ENCODE data around the gene SLIT3.

The SLIT3 gene

GRCh38 chr5:168943091-168943884 is 357.7 kb downstream of the SLIT3 start:
- no peaks in the 10 kb centered on the region for H3K36me3 Mint-ChIP-seq (ENCODE audit: low read depth)
- H3K27ac Mint-ChIP-seq = no peak overlapping the region
- DNase-seq = no peak
- no peak overlapping the region for H3K4me3 Mint-ChIP-seq
- peaks cover 3% of the 10 kb centered on the region for H3K27me3 Mint-ChIP-seq (ENCODE audit: low read depth, poor library complexity)
- no peaks in the 10 kb centered on the region for H3K9me3 Mint-ChIP-seq
- TF ChIP-seq, protein P1, sequence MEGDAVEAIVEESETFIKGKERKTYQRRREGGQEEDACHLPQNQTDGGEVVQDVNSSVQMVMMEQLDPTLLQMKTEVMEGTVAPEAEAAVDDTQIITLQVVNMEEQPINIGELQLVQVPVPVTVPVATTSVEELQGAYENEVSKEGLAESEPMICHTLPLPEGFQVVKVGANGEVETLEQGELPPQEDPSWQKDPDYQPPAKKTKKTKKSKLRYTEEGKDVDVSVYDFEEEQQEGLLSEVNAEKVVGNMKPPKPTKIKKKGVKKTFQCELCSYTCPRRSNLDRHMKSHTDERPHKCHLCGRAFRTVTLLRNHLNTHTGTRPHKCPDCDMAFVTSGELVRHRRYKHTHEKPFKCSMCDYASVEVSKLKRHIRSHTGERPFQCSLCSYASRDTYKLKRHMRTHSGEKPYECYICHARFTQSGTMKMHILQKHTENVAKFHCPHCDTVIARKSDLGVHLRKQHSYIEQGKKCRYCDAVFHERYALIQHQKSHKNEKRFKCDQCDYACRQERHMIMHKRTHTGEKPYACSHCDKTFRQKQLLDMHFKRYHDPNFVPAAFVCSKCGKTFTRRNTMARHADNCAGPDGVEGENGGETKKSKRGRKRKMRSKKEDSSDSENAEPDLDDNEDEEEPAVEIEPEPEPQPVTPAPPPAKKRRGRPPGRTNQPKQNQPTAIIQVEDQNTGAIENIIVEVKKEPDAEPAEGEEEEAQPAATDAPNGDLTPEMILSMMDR (IDR thresholded peaks at IDR 0.05) = no peak
- H3K4me1 Mint-ChIP-seq = peaks cover 65% of the 10 kb centered on the region

GRCh38 chr5:168941901-168942300 is 359.0 kb downstream of the SLIT3 start:
- Mint-ChIP-seq H3K4me1 (peaks cover 55% of the 10 kb centered on the region), H3K27me3 (ENCODE audit: low read depth, poor library complexity) (peaks cover 1% of the 10 kb centered on the region), H3K36me3 (ENCODE audit: low read depth) (no peaks in the 10 kb centered on the region), H3K9me3 (no peaks in the 10 kb centered on the region), H3K4me3 (no peak overlapping the region), H3K27ac (no peak overlapping the region)
- TF ChIP-seq, protein P1 (IDR thresholded peaks at IDR 0.05) = no peak
- no peak for DNase-seq

DNA sequence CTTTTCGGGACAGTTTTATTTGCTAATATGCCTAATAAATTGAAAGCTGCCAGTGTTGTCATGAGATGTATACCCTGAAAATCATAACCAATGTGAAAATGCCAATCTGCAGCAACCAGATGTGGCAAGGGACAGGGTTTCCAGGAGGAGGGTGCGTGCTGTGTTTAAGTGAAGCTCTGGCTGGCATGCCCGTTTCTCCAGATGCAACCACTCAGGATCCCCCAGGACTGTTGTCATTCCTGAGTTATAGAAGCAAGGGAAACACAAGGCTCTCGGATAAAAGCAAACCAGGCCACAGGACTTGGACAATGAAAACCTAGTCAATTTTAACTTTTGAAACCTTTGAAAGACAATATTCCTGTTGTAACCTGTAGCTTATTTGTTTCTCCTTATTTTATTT is 360.2 kb downstream of the SLIT3 start:
- Mint-ChIP-seq H3K4me3 (no peak overlapping the region), H3K4me1 (peaks cover 44% of the 10 kb centered on the region), H3K27me3 (ENCODE audit: low read depth, poor library complexity) (peaks cover 5% of the 10 kb centered on the region), H3K36me3 (ENCODE audit: low read depth) (no peaks in the 10 kb centered on the region), H3K27ac (no peak overlapping the region), H3K9me3 (no peaks in the 10 kb centered on the region)
- TF ChIP-seq, protein P1 (IDR thresholded peaks at IDR 0.05) = no peak
- no peak for DNase-seq

DNA sequence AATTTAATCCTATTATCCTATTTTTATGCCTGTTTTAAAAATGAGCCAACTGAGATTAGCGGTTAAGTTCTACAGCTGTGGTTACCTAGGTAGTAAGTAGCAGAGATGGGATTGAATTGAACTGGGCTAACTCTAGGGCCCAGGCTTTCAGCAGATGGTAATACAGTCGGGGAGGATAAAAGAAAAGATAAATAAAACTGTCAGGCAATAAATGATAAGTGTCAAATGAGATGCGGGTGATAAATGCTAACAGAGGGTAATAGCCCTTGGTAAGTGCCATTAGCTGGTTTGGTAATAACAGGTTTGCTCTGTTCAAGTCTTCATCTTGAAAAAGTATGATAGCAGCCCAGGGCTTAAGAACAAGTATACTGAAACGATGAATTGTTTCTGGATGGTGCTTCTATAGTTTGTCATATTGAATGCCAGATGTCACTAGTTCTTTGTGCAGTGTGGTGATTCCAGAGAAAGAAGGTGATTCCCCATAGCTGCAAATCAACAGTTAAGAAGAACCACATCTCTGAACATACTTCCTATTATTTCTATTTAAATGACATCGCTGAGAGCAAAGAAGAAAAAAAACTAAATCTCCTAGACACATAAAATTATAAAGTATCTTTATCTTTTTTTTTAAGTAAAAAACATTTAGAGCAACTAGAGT is 360.9 kb downstream of the SLIT3 start:
- TF ChIP-seq, protein P1 (IDR thresholded peaks at IDR 0.05) = no peak

GRCh38 chr5:168939156-168939800 is 361.7 kb downstream of the SLIT3 start:
- Mint-ChIP-seq H3K27me3 (ENCODE audit: low read depth, poor library complexity) (peaks cover 8% of the 10 kb centered on the region), H3K4me3 (no peak overlapping the region), H3K27ac (peak overlapping the region; percentile 27), H3K4me1 (peaks cover 33% of the 10 kb centered on the region), H3K36me3 (ENCODE audit: low read depth) (no peaks in the 10 kb centered on the region), H3K9me3 (no peaks in the 10 kb centered on the region)
- no peak for DNase-seq
- TF ChIP-seq, protein P1 (IDR thresholded peaks at IDR 0.05) = no peak

More for the DNA sequence above, 360.9 kb downstream of the SLIT3 start:
- peaks cover 40% of the 10 kb centered on the region for H3K4me1 Mint-ChIP-seq
- DNase-seq = no peak
- H3K27me3 Mint-ChIP-seq (ENCODE audit: low read depth, poor library complexity) = peaks cover 5% of the 10 kb centered on the region
- no peak overlapping the region for H3K27ac Mint-ChIP-seq
- H3K36me3 Mint-ChIP-seq (ENCODE audit: low read depth) = no peaks in the 10 kb centered on the region
- H3K9me3 Mint-ChIP-seq = no peaks in the 10 kb centered on the region
- H3K4me3 Mint-ChIP-seq = no peak overlapping the region

Measured in nephron progenitor cell (in vitro differentiated cells).